Measurements from ENCODE around the gene SBK1. TPM values are rescaled to one million over a fixed set of nuclear protein-coding genes. Genes with fewer than 3 reads are reported as not detected.

The SBK1 gene
- total and polyA plus RNA-seq, 2 donors from 2014 or later: 1.4 to 2.5 TPM

GRCh38 chr16:28282045-28282444 lies 10.3 kb upstream of the SBK1 start:
- Histone ChIP-seq H3K27ac (ENCODE audit: low read depth in 2 of 2, low read length in 2 of 2) (no peak overlapping the region), H3K4me1 (ENCODE audit: control insufficient read depth in 2 of 3, insufficient read depth in 2 of 3, low read depth in 1 of 3, low read length in 3 of 3) (peaks cover 0 to 5% (median 0%) of the 10 kb centered on the region in 3 donors), H3K9ac (ENCODE audit: low read length in 3 of 3) (no peak overlapping the region), H3K9me3 (ENCODE audit: control insufficient read depth in 2 of 3, insufficient read depth in 1 of 3, low read length in 3 of 3) (no peaks in the 10 kb centered on the region), H3K4me3 (ENCODE audit: low read length in 3 of 3) (no peak overlapping the region), H3K36me3 (ENCODE audit: control insufficient read depth in 2 of 3, insufficient read depth in 3 of 3, low read length in 3 of 3) (no peaks in the 10 kb centered on the region), H3K27me3 (ENCODE audit: control insufficient read depth, insufficient read depth, low read length) (no peaks in the 10 kb centered on the region)
- TF ChIP-seq, protein P1, sequence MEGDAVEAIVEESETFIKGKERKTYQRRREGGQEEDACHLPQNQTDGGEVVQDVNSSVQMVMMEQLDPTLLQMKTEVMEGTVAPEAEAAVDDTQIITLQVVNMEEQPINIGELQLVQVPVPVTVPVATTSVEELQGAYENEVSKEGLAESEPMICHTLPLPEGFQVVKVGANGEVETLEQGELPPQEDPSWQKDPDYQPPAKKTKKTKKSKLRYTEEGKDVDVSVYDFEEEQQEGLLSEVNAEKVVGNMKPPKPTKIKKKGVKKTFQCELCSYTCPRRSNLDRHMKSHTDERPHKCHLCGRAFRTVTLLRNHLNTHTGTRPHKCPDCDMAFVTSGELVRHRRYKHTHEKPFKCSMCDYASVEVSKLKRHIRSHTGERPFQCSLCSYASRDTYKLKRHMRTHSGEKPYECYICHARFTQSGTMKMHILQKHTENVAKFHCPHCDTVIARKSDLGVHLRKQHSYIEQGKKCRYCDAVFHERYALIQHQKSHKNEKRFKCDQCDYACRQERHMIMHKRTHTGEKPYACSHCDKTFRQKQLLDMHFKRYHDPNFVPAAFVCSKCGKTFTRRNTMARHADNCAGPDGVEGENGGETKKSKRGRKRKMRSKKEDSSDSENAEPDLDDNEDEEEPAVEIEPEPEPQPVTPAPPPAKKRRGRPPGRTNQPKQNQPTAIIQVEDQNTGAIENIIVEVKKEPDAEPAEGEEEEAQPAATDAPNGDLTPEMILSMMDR (IDR thresholded peaks at IDR 0.05; ENCODE audit: borderline replicate concordance, extremely low read depth, insufficient read depth): no peak
- DNase-seq: no peak
- FAIRE-seq: no peak
- intact Hi-C loops (cut with DNase I): no loop called here

- no peak for FAIRE-seq
- TF ChIP-seq, protein P1 (IDR thresholded peaks at IDR 0.05; ENCODE audit: borderline replicate concordance, extremely low read depth, insufficient read depth): no peak
- H3K27me3 ChIP-seq (ENCODE audit: control insufficient read depth, insufficient read depth, low read length): no peaks in the 10 kb centered on the region
- no peaks in the 10 kb centered on the region for H3K9me3 ChIP-seq (ENCODE audit: control insufficient read depth in 2 of 3, insufficient read depth in 1 of 3, low read length in 3 of 3)
- no peak overlapping the region for H3K4me3 ChIP-seq (ENCODE audit: low read length in 3 of 3)
- no peaks in the 10 kb centered on the region for H3K36me3 ChIP-seq (ENCODE audit: control insufficient read depth in 2 of 3, insufficient read depth in 3 of 3, low read length in 3 of 3)
- intact Hi-C loops (cut with DNase I): no loop called here
- no peaks in the 10 kb centered on the region for H3K4me1 ChIP-seq (ENCODE audit: control insufficient read depth in 2 of 3, insufficient read depth in 2 of 3, low read depth in 1 of 3, low read length in 3 of 3)
- H3K9ac ChIP-seq (ENCODE audit: low read length in 3 of 3): no peak overlapping the region
- DNase-seq: no peak
- H3K27ac ChIP-seq (ENCODE audit: low read depth in 2 of 2, low read length in 2 of 2): no peak overlapping the region
Measured at GRCh38 chr16:28283173-28283572, 9.2 kb upstream of the SBK1 start.

DNA sequence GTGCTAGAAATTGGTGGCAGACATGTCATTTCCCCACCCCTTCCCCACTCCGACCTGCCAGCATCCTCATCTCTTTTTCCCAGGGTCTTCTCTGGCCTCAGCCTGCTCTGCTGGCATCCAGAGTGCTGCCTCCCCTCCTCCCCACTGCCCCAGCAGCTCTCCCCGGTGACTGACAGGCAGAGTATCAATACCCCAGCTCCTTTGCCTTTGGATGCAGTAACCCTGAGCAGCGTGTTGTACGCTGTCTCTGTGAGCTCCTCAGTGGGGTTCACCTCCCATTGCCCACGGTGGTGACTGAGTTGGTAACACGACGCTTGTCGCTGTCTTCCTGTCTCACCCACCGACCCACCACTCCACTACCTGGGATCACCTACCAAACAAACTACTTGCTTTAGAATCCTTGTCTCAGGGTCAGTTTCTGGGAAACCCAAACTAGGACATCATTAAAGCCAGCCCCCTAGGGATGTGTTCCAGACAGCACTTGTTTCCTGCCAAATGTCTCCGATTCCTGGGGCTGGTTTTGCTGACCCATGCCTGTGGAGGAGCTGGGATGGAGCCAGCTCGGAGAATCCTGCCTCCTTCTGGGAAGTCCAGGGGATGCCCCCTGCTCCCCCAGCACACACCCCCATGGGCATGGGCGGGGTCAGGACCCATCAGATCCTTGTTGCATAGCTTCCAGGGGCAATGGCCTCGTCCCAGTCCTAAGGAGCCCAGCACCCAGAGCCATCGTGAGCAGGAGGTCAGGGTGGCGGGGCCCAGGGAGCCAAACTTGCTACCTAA lies 8.3 kb upstream of the SBK1 start:
- intact Hi-C loops (cut with DNase I): no loop called here
- TF ChIP-seq, protein P1 (IDR thresholded peaks at IDR 0.05; ENCODE audit: borderline replicate concordance, extremely low read depth, insufficient read depth): no peak
- FAIRE-seq: no peak

More for the DNA sequence above, 8.3 kb upstream of the SBK1 start:
- H3K27ac ChIP-seq (ENCODE audit: low read depth in 2 of 2, low read length in 2 of 2): no peak overlapping the region
- no peak overlapping the region for H3K4me3 ChIP-seq (ENCODE audit: low read length in 3 of 3)
- H3K4me1 ChIP-seq (ENCODE audit: control insufficient read depth in 2 of 3, insufficient read depth in 2 of 3, low read depth in 1 of 3, low read length in 3 of 3): no peaks in the 10 kb centered on the region
- H3K9ac ChIP-seq (ENCODE audit: low read length in 3 of 3): no peak overlapping the region
- H3K27me3 ChIP-seq (ENCODE audit: control insufficient read depth, insufficient read depth, low read length): no peaks in the 10 kb centered on the region
- DNase-seq: no peak
- no peaks in the 10 kb centered on the region for H3K9me3 ChIP-seq (ENCODE audit: control insufficient read depth in 2 of 3, insufficient read depth in 1 of 3, low read length in 3 of 3)
- no peaks in the 10 kb centered on the region for H3K36me3 ChIP-seq (ENCODE audit: control insufficient read depth in 2 of 3, insufficient read depth in 3 of 3, low read length in 3 of 3)
